SK-N-SH (cell line): Measurements from ENCODE around the gene FNDC3B. TPM values are rescaled to one million over a fixed set of nuclear protein-coding genes. Genes with fewer than 3 reads are reported as not detected.

Experiments used
- CTCF ChIA-PET: fragments of 300-600, 350-600 bp; formaldehyde crosslinking; extraction: SDS; loops from one replicate; lab custom pipeline; 2021; lab: Yijun Ruan, JAX
- POLR2A ChIA-PET: fragments of 350-600 bp; sonication (Branson Sonifier 250); formaldehyde crosslinking; extraction: SDS; loops from one replicate; lab custom pipeline; 2020; ENCODE audit warnings: antibody characterized with exemption, inconsistent platforms; lab: Yijun Ruan, JAX
- DNase-seq: peaks from one replicate; pipeline ENCODE4 v3.0.0; 2012
- H2AFZ ChIP-seq: fragments of 200-600 bp; sonication (generic); 2 replicates; pipeline ENCODE4 v1.8.1; 2016; ENCODE audit warnings: antibody characterized with exemption, mild to moderate bottlenecking, low read depth
- H3F3A ChIP-seq: fragments of 200-600 bp; sonication (generic); replicated peaks from 2 replicates; pipeline ENCODE3; 2016; ENCODE audit warnings: antibody characterized with exemption, mild to moderate bottlenecking; ENCODE audit not compliant: insufficient read depth
- H3K27ac ChIP-seq, 2 experiments: fragments of 200-500 bp in 1 of 2; fragments of 200-600 bp in 1 of 2; sonication (Bioruptor generic) in 1 of 2; sonication (generic), shearing (Covaris generic) in 1 of 2; 2 replicates each; pipeline versions ENCODE4 v1.5.1 to v1.6.1; 2014 to 2016; ENCODE audit warnings: low read depth in 2 of 2, inconsistent platforms in 1 of 2, low read length in 1 of 2, mild to moderate bottlenecking in 1 of 2, mixed read lengths in 1 of 2
- H3K27me3 ChIP-seq: fragments of 200-600 bp; sonication (generic), shearing (Covaris generic); 2 replicates; pipeline ENCODE4 v1.6.1; 2016; ENCODE audit warnings: mixed run types; ENCODE audit not compliant: insufficient read depth
- H3K36me3 ChIP-seq, 2 experiments: fragments of 200-500 bp in 1 of 2; fragments of 200-600 bp in 1 of 2; sonication (Bioruptor generic) in 1 of 2; sonication (generic) in 1 of 2; replicated peaks in 1 of 2; 2 replicates each; pipeline versions ENCODE3 to v1.5.1; 2014 to 2016; ENCODE audit warnings: low read length in 1 of 2, mild to moderate bottlenecking in 1 of 2; ENCODE audit not compliant: insufficient read depth in 2 of 2, control insufficient read depth in 1 of 2
- H3K4me1 ChIP-seq, 2 experiments: fragments of 200-500 bp in 1 of 2; fragments of 200-600 bp in 1 of 2; sonication (Bioruptor generic) in 1 of 2; sonication (generic), shearing (Covaris generic) in 1 of 2; 2 replicates each; pipeline versions ENCODE4 v1.5.1 to v1.6.1; 2014 to 2016; ENCODE audit warnings: low read depth in 1 of 2, low read length in 1 of 2, mixed run types in 1 of 2; ENCODE audit not compliant: insufficient read depth in 2 of 2, control insufficient read depth in 1 of 2
- H3K4me2 ChIP-seq: fragments of 200-600 bp; sonication (generic), shearing (Covaris generic); 2 replicates; pipeline ENCODE4 v1.6.1; 2017; ENCODE audit warnings: mixed run types
- H3K4me3 ChIP-seq, 2 experiments: fragments of 200-500 bp in 1 of 2; fragments of 200-600 bp in 1 of 2; sonication (Bioruptor generic) in 1 of 2; sonication (generic), shearing (Covaris generic) in 1 of 2; 2 replicates each; pipeline versions ENCODE4 v1.5.1 to v1.8.1; 2014 to 2016; ENCODE audit warnings: low read depth in 2 of 2, inconsistent platforms in 1 of 2, low read length in 1 of 2, mild to moderate bottlenecking in 1 of 2, mixed read lengths in 1 of 2, moderate library complexity in 1 of 2
- H3K79me2 ChIP-seq: fragments of 200-600 bp; sonication (generic); 2 replicates; pipeline ENCODE4 v1.8.1; 2017; ENCODE audit warnings: mild to moderate bottlenecking; ENCODE audit not compliant: insufficient read depth
- H3K9ac ChIP-seq: fragments of 200-600 bp; sonication (generic); 2 replicates; pipeline ENCODE4 v1.6.1; 2017; ENCODE audit warnings: mixed run types
- H3K9me2 ChIP-seq: fragments of 200-600 bp; sonication (generic); 2 replicates; pipeline ENCODE4 v1.6.1; 2017; ENCODE audit warnings: mixed run types
- H3K9me3 ChIP-seq: fragments of 200-600 bp; sonication (generic); 2 replicates; pipeline ENCODE4 v1.6.1; 2017; ENCODE audit warnings: mixed run types, mild to moderate bottlenecking, moderate library complexity
- H4K20me1 ChIP-seq: fragments of 200-600 bp; sonication (generic); 2 replicates; pipeline ENCODE4 v1.6.1; 2017; ENCODE audit warnings: mild to moderate bottlenecking, mixed run types; ENCODE audit not compliant: insufficient read depth
- CHD2 ChIP-seq: fragments of 150-350 bp; IDR thresholded peaks from 2 replicates; pipeline ENCODE4 v1.6.1; 2018; ENCODE audit warnings: low read length; ENCODE audit not compliant: partially characterized antibody
- ELF1 ChIP-seq: IDR thresholded peaks from 2 replicates; pipeline ENCODE4 v1.4.0; 2012
- GABPA ChIP-seq: IDR thresholded peaks from 2 replicates; pipeline ENCODE4 v1.4.0; 2012; ENCODE audit warnings: low read depth, mild to moderate bottlenecking
- GATA2 ChIP-seq: sonication (generic); formaldehyde crosslinking; IDR thresholded peaks from 2 replicates; pipeline ENCODE4 v1.5.0; 2020; ENCODE audit warnings: mild to moderate bottlenecking, missing genetic modification reagents
- IRF3 ChIP-seq: fragments of 150-350 bp; IDR thresholded peaks from 2 replicates; pipeline ENCODE4 v1.6.1; 2016; ENCODE audit warnings: mild to moderate bottlenecking, low read depth, low read length
- NRF1 ChIP-seq: IDR thresholded peaks from 2 replicates; pipeline ENCODE4 v1.6.1; 2012; ENCODE audit warnings: low read depth, mild to moderate bottlenecking, low read length
- RAD21 ChIP-seq: IDR thresholded peaks from 2 replicates; pipeline ENCODE4 v1.6.1; 2012; ENCODE audit warnings: mild to moderate bottlenecking, low read length
- RCOR1 ChIP-seq: fragments of 150-350 bp; IDR thresholded peaks from 2 replicates; pipeline ENCODE4 v1.6.1; 2017; ENCODE audit warnings: antibody characterized with exemption, low read length
- RFX5 ChIP-seq: IDR thresholded peaks from 2 replicates; pipeline ENCODE4 v1.6.1; 2012; ENCODE audit warnings: mild to moderate bottlenecking, improper control_type of control experiment, low read length
- SMC3 ChIP-seq: IDR thresholded peaks from 2 replicates; pipeline ENCODE4 v1.6.1; 2012; ENCODE audit warnings: low read depth, low read length, improper control_type of control experiment
- TEAD4 ChIP-seq: IDR thresholded peaks from 2 replicates; pipeline ENCODE4 v1.4.0; 2012; ENCODE audit warnings: mild to moderate bottlenecking, borderline replicate concordance; ENCODE audit not compliant: insufficient read depth
- WGBS: methylation state at CpG from one replicate; pipeline ENCODE4 v1.1.6; 2017; ENCODE audit warnings: low lambda C conversion rate; 5-methylcytosine and 5-hydroxymethylcytosine counted together
- polyA plus RNA-seq, 3 experiments: library from polyadenylated mRNA; depleted of rRNA; stranded (reverse); fragments of >200 nt; gene quantifications; 2 replicates each; pipeline ENCODE4 v1.2.3, GENCODE V29; 2012
- TF ChIP-seq, protein P1 (sequence below): IDR thresholded peaks from 2 replicates; pipeline ENCODE4 v1.6.1; 2012; ENCODE audit warnings: mild to moderate bottlenecking, low read depth, low read length, moderate library complexity
- TF ChIP-seq, protein P2 (sequence below): fragments of 150-350 bp; IDR thresholded peaks from 2 replicates; pipeline ENCODE4 v1.6.1; 2017; ENCODE audit warnings: antibody characterized with exemption, low read length, low read depth, borderline replicate concordance
- TF ChIP-seq, protein P3 (sequence below): fragments of 200-600 bp; sonication (generic); IDR thresholded peaks from 2 replicates; pipeline ENCODE4 v1.6.1; 2017; ENCODE audit warnings: antibody characterized with exemption, mild to moderate bottlenecking, moderate library complexity
- TF ChIP-seq, protein P4 (sequence below): IDR thresholded peaks from 2 replicates; pipeline ENCODE4 v1.4.0; 2012; ENCODE audit warnings: low read depth

The FNDC3B gene
- polyA plus RNA-seq, 1 of the 3 experiments (the other 2 are of a cell fraction), result 10.4 TPM

DNA sequence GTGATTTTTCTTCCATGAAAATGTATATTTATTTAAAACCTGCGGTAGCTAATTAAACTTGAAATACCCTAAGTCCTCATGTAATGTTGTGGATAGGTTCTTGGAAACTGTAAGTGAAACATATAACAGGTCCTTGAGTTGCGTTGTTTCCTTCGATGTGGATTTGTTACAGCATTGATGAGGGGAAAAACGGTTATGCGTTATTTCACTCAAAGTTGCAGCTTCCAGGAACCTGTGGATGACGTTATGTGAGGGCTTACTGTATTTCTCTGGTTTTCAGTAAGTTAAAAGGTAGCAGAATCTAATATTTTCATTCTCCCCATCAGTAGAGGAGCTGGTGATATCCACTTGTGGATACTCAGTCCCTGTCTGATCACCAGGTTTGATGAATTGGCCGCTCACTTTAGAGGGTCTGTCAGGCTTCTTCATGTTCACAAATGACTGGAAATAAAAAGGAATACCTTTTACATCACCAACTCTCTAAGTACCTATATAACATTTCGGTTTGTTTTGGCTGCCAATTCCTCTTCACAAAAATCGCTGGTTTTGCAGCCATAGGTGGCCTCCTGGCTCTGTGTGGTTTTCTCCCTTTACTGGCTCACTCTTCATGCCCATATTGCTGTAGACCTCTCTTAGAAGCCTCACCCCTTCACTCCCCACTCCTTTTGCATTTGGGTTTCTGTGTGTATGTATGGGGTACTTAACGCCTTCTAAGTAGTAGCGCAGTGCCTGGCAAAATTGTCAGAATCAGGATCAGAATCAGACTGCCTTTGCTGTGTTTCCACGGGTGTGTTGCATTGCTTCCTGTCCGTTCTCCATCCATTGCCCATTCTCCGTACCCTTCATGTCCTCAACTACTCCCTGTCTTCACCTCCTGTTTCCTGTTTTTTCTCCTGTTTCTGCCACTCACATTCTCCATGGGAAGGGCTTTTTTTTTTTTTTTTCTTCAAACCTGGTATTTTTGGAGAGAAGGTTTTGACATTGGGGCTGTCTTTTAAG is 112.6 kb downstream of the FNDC3B start:
- no peak overlapping the region for H2AFZ ChIP-seq
- CTCF ChIA-PET, result interaction anchor here (1.1 kb wide), 1 partner anchor 10 kb away, joined by 5 read pairs; no protein-coding TSS in a partner anchor
- H3K36me3 ChIP-seq, result peaks cover 0 to 11% of the 10 kb centered on the region in 2 experiments
- H3K4me3 ChIP-seq, result 0 out of 4 replicates have a peak overlapping the region, but pooled peaks of 1 of the 2 experiments have one; percentile 10
- H3K79me2 ChIP-seq, result peaks cover 94% of the 10 kb centered on the region
- no peaks in the 10 kb centered on the region for H3K9me2 ChIP-seq
- peak overlapping the region; percentile 64 for H3K4me2 ChIP-seq
- DNase-seq, result no peak
- no peaks in the 10 kb centered on the region for H3K27me3 ChIP-seq
- H3F3A ChIP-seq, result peaks cover 55% of the 10 kb centered on the region
- peak overlapping the region; percentile 62; the same call in 1 of the 2 replicates for H3K9ac ChIP-seq
- H3K27ac ChIP-seq, result peak overlapping the region; percentile 85 to 96
- H3K9me3 ChIP-seq, result no peaks in the 10 kb centered on the region
- TF ChIP-seq SMC3 (no peak), CHD2 (no peak)
- TF ChIP-seq, protein P1, sequence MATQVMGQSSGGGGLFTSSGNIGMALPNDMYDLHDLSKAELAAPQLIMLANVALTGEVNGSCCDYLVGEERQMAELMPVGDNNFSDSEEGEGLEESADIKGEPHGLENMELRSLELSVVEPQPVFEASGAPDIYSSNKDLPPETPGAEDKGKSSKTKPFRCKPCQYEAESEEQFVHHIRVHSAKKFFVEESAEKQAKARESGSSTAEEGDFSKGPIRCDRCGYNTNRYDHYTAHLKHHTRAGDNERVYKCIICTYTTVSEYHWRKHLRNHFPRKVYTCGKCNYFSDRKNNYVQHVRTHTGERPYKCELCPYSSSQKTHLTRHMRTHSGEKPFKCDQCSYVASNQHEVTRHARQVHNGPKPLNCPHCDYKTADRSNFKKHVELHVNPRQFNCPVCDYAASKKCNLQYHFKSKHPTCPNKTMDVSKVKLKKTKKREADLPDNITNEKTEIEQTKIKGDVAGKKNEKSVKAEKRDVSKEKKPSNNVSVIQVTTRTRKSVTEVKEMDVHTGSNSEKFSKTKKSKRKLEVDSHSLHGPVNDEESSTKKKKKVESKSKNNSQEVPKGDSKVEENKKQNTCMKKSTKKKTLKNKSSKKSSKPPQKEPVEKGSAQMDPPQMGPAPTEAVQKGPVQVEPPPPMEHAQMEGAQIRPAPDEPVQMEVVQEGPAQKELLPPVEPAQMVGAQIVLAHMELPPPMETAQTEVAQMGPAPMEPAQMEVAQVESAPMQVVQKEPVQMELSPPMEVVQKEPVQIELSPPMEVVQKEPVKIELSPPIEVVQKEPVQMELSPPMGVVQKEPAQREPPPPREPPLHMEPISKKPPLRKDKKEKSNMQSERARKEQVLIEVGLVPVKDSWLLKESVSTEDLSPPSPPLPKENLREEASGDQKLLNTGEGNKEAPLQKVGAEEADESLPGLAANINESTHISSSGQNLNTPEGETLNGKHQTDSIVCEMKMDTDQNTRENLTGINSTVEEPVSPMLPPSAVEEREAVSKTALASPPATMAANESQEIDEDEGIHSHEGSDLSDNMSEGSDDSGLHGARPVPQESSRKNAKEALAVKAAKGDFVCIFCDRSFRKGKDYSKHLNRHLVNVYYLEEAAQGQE, result no peak
- H3K4me1 ChIP-seq, result peaks cover 26 to 69% of the 10 kb centered on the region in 2 experiments
- H4K20me1 ChIP-seq, result no peaks in the 10 kb centered on the region
- POLR2A ChIA-PET, result no interaction called here
- 95% methylated on average over 14 of the region's 14 CpGs for WGBS

GRCh38 chr3:172152874-172153273 is 113.5 kb downstream of the FNDC3B start:
- Histone ChIP-seq H3K9me3 (no peaks in the 10 kb centered on the region), H3K9me2 (no peaks in the 10 kb centered on the region), H3K27ac (peak overlapping the region; percentile 85 to 96), H2AFZ (no peak overlapping the region), H3K79me2 (peaks cover 94% of the 10 kb centered on the region), H3K27me3 (no peaks in the 10 kb centered on the region), H4K20me1 (no peaks in the 10 kb centered on the region)
- CTCF ChIA-PET, result no interaction called here
- TF ChIP-seq GATA2 (CRISPR knock-in tag) (no peak), RFX5 (no peak), NRF1 (no peak), TEAD4 (no peak), IRF3 (no peak), RAD21 (no peak), GABPA (no peak), ELF1 (no peak), RCOR1 (no peak)
- TF ChIP-seq, protein P2, sequence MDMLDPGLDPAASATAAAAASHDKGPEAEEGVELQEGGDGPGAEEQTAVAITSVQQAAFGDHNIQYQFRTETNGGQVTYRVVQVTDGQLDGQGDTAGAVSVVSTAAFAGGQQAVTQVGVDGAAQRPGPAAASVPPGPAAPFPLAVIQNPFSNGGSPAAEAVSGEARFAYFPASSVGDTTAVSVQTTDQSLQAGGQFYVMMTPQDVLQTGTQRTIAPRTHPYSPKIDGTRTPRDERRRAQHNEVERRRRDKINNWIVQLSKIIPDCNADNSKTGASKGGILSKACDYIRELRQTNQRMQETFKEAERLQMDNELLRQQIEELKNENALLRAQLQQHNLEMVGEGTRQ, result no peak
- TF ChIP-seq, protein P3, sequence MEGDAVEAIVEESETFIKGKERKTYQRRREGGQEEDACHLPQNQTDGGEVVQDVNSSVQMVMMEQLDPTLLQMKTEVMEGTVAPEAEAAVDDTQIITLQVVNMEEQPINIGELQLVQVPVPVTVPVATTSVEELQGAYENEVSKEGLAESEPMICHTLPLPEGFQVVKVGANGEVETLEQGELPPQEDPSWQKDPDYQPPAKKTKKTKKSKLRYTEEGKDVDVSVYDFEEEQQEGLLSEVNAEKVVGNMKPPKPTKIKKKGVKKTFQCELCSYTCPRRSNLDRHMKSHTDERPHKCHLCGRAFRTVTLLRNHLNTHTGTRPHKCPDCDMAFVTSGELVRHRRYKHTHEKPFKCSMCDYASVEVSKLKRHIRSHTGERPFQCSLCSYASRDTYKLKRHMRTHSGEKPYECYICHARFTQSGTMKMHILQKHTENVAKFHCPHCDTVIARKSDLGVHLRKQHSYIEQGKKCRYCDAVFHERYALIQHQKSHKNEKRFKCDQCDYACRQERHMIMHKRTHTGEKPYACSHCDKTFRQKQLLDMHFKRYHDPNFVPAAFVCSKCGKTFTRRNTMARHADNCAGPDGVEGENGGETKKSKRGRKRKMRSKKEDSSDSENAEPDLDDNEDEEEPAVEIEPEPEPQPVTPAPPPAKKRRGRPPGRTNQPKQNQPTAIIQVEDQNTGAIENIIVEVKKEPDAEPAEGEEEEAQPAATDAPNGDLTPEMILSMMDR, result no peak
- TF ChIP-seq, protein P4, sequence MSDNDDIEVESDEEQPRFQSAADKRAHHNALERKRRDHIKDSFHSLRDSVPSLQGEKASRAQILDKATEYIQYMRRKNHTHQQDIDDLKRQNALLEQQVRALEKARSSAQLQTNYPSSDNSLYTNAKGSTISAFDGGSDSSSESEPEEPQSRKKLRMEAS, result no peak
- TF ChIP-seq, all 33 proteins: peak for 0
- peaks cover 26 to 70% of the 10 kb centered on the region in 2 experiments for H3K4me1 ChIP-seq
- H3F3A ChIP-seq, result peaks cover 55% of the 10 kb centered on the region
- peaks cover 0 to 9% of the 10 kb centered on the region in 2 experiments for H3K36me3 ChIP-seq
- no peak for DNase-seq
- H3K4me3 ChIP-seq, result 0 out of 4 replicates have a peak overlapping the region, but pooled peaks have one; percentile 3 to 10
- H3K4me2 ChIP-seq, result peak overlapping the region; percentile 64
- WGBS, result 21% methylated on average over 7 of the region's 7 CpGs
- POLR2A ChIA-PET, result no interaction called here
- H3K9ac ChIP-seq, result peak overlapping the region; percentile 62
